DOHH2 (cell line): Measurements from ENCODE around the gene AGRN.

Source experiments
- H3F3A ChIP-seq: fragments of 200-600 bp; sonication (generic), shearing (Covaris generic); 2 replicates; pipeline ENCODE4 v1.6.0; 2016; ENCODE audit warnings: antibody characterized with exemption, mild to moderate bottlenecking; ENCODE audit not compliant: control insufficient read depth, insufficient read depth
- H3K27ac ChIP-seq: fragments of 200-600 bp; sonication (generic); 2 replicates; pipeline ENCODE4 v1.5.1; 2014; ENCODE audit warnings: low read depth, mild to moderate bottlenecking, low read length, moderate library complexity
- H3K27me3 ChIP-seq: fragments of 200-600 bp; sonication (generic); 2 replicates; pipeline ENCODE4 v1.6.1; 2014; ENCODE audit warnings: mild to moderate bottlenecking, low read length, mixed read lengths; ENCODE audit not compliant: control insufficient read depth
- H3K36me3 ChIP-seq: fragments of 200-600 bp; sonication (generic); 2 replicates; pipeline ENCODE4 v1.6.1; 2014; ENCODE audit warnings: mild to moderate bottlenecking, low read length, moderate library complexity, mixed read lengths; ENCODE audit not compliant: control insufficient read depth
- H3K4me1 ChIP-seq: fragments of 200-600 bp; sonication (generic); 2 replicates; pipeline ENCODE4 v1.6.1; 2014; ENCODE audit warnings: mild to moderate bottlenecking, low read length, mixed read lengths; ENCODE audit not compliant: control insufficient read depth
- H3K4me2 ChIP-seq: fragments of 200-600 bp; sonication (generic); 2 replicates; pipeline ENCODE4 v1.6.0; 2014; ENCODE audit warnings: mild to moderate bottlenecking, low read length, moderate library complexity
- H3K4me3 ChIP-seq: fragments of 200-600 bp; sonication (generic); 2 replicates; pipeline ENCODE4 v1.5.1; 2014; ENCODE audit warnings: mild to moderate bottlenecking, low read length, mixed read lengths
- H3K79me2 ChIP-seq: fragments of 200-600 bp; sonication (generic); 2 replicates; pipeline ENCODE4 v1.6.1; 2014; ENCODE audit warnings: mild to moderate bottlenecking, low read length, mixed read lengths; ENCODE audit not compliant: control insufficient read depth
- H3K9me2 ChIP-seq: fragments of 200-600 bp; sonication (generic); replicated peaks from 2 replicates; pipeline ENCODE4 v1.6.1; 2014; ENCODE audit warnings: mild to moderate bottlenecking, low read length, mixed read lengths; ENCODE audit not compliant: control insufficient read depth
- H3K9me3 ChIP-seq: fragments of 200-600 bp; sonication (generic); 2 replicates; pipeline ENCODE4 v1.6.1; 2014; ENCODE audit warnings: antibody characterized with exemption, low read length, mixed read lengths; ENCODE audit not compliant: control insufficient read depth, insufficient read depth
- H4K20me1 ChIP-seq: fragments of 200-600 bp; sonication (generic); 2 replicates; pipeline ENCODE4 v1.6.0; 2014; ENCODE audit warnings: low read depth, mild to moderate bottlenecking, antibody characterized with exemption, low read length, moderate library complexity; ENCODE audit not compliant: control insufficient read depth, insufficient read depth
- CTCF ChIP-seq: fragments of 200-600 bp; sonication (generic); IDR thresholded peaks from one replicate; pipeline ENCODE4 v1.5.1; 2014; ENCODE audit warnings: antibody characterized with exemption, mild to moderate bottlenecking, low read depth, low read length; ENCODE audit not compliant: poor library complexity, severe bottlenecking
- EZH2phosphoT487 ChIP-seq: fragments of 200-600 bp; sonication (generic); IDR thresholded peaks from 2 replicates; pipeline ENCODE4 v1.6.1; 2017; ENCODE audit warnings: borderline replicate concordance, mild to moderate bottlenecking, antibody characterized with exemption, low read length, moderate library complexity, mixed read lengths

Gene AGRN

GRCh38 chr1:1060281-1061000 is 40.5 kb downstream of the AGRN start:
- no peak for TF ChIP-seq EZH2phosphoT487
- no peak for TF ChIP-seq CTCF
- Histone ChIP-seq H3K4me1 (peaks cover 25% of the 10 kb centered on the region), H3K27ac (no peak overlapping the region), H3K4me3 (no peak overlapping the region), H3K9me3 (no peaks in the 10 kb centered on the region), H4K20me1 (no peaks in the 10 kb centered on the region), H3K4me2 (no peak overlapping the region), H3K27me3 (peaks cover 56% of the 10 kb centered on the region), H3K79me2 (no peaks in the 10 kb centered on the region), H3K9me2 (no peaks in the 10 kb centered on the region), H3F3A (no peaks in the 10 kb centered on the region), H3K36me3 (no peaks in the 10 kb centered on the region)

GRCh38 chr1:1061682-1062345 is 41.9 kb downstream of the AGRN start:
- H3K4me2 ChIP-seq = no peak overlapping the region
- no peak overlapping the region for H3K27ac ChIP-seq
- H3K9me3 ChIP-seq = no peaks in the 10 kb centered on the region
- TF ChIP-seq CTCF (no peak), EZH2phosphoT487 (no peak)
- no peaks in the 10 kb centered on the region for H3K79me2 ChIP-seq
- H4K20me1 ChIP-seq = no peaks in the 10 kb centered on the region
- no peaks in the 10 kb centered on the region for H3K9me2 ChIP-seq
- no peak overlapping the region for H3K4me3 ChIP-seq
- no peaks in the 10 kb centered on the region for H3K36me3 ChIP-seq
- no peaks in the 10 kb centered on the region for H3F3A ChIP-seq
- peaks cover 60% of the 10 kb centered on the region for H3K27me3 ChIP-seq
- H3K4me1 ChIP-seq = peaks cover 25% of the 10 kb centered on the region

GRCh38 chr1:1062348-1063163 is 42.6 kb downstream of the AGRN start:
- no peaks in the 10 kb centered on the region for H3K9me2 ChIP-seq
- no peaks in the 10 kb centered on the region for H3K79me2 ChIP-seq
- H4K20me1 ChIP-seq = no peaks in the 10 kb centered on the region
- TF ChIP-seq EZH2phosphoT487 = no peak
- TF ChIP-seq CTCF = no peak
- H3F3A ChIP-seq = no peaks in the 10 kb centered on the region
- H3K4me3 ChIP-seq = no peak overlapping the region
- peaks cover 25% of the 10 kb centered on the region for H3K4me1 ChIP-seq
- no peak overlapping the region for H3K4me2 ChIP-seq
- H3K27me3 ChIP-seq = peaks cover 62% of the 10 kb centered on the region
- no peaks in the 10 kb centered on the region for H3K9me3 ChIP-seq
- no peak overlapping the region for H3K27ac ChIP-seq
- H3K36me3 ChIP-seq = no peaks in the 10 kb centered on the region
